Uterus (tissue), 2 donors: Measurements from ENCODE around the gene SNTB2.

Experiments
- CTCF ChIP-seq, 4 experiments: fragments of 200-600 bp in 2 of 4; fragments of 450-650 bp in 2 of 4; sonication (generic) in 2 of 4; IDR thresholded peaks; one replicate each; pipeline ENCODE4 v1.5.1; 2016 to 2019; ENCODE audit warnings: antibody characterized with exemption in 4 of 4, mild to moderate bottlenecking in 2 of 4, moderate library complexity in 1 of 4
- POLR2A ChIP-seq, 2 donors: fragments of 450-650 bp; IDR thresholded peaks; one replicate each; pipeline ENCODE4 v1.6.1; 2016; ENCODE audit warnings: antibody characterized with exemption in 2 of 2, mild to moderate bottlenecking in 1 of 2, moderate library complexity in 1 of 2

GRCh38 chr16:69298261-69298660 lies 111.3 kb downstream of the SNTB2 start:
- TF ChIP-seq POLR2A (IDR thresholded peaks at IDR 0.05) (no peak), CTCF (IDR thresholded peaks at IDR 0.05) (no peak)
